ENCODE results near the gene ADGRF3.

DNA sequence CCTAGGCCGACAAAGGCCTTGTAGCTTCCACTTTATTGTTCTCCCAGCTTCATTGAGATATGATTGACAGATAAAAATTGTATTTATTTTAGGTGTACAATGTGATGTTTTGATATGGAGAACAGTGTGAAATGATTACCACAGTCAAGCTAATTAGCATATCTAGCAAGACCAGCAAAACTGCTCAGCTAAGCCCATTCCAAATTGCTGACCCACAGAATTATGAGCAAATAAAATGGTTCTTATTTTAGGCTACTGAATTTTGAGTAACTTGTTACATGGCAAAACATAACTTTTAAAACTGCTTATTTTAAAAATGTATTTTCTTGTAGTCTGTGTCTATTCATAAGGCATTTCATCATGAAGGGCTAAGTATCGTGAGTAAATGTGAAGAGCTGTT lies 9.3 kb downstream of the ADGRF3 start:
- no peak for TF ChIP-seq POLR2A (IDR thresholded peaks at IDR 0.05; ENCODE audit: low read length)
- TF ChIP-seq GATA1 (IDR thresholded peaks at IDR 0.05; ENCODE audit: low read depth, low read length), result no peak
